Vagina (tissue), 2 donors: ENCODE results near the gene B4GALT4.

Experiments used
- POLR2A ChIP-seq, 2 donors: fragments of 450-650 bp; IDR thresholded peaks; one replicate each; pipeline ENCODE4 v1.6.1; 2017; ENCODE audit warnings: antibody characterized with exemption in 2 of 2, mild to moderate bottlenecking in 2 of 2, moderate library complexity in 2 of 2
- TF ChIP-seq, protein P1 (sequence below), 3 experiments: fragments of 450-650 bp in 2 of 3; fragments of 200-600 bp in 1 of 3; sonication (generic) in 1 of 3; IDR thresholded peaks; one replicate each; pipeline ENCODE4 v1.5.1; 2017 to 2019; ENCODE audit warnings: antibody characterized with exemption in 3 of 3, mild to moderate bottlenecking in 2 of 3, moderate library complexity in 2 of 3

GRCh38 chr3:119276680-119277079, 36.0 kb upstream of the B4GALT4 start:
- TF ChIP-seq, protein P1, sequence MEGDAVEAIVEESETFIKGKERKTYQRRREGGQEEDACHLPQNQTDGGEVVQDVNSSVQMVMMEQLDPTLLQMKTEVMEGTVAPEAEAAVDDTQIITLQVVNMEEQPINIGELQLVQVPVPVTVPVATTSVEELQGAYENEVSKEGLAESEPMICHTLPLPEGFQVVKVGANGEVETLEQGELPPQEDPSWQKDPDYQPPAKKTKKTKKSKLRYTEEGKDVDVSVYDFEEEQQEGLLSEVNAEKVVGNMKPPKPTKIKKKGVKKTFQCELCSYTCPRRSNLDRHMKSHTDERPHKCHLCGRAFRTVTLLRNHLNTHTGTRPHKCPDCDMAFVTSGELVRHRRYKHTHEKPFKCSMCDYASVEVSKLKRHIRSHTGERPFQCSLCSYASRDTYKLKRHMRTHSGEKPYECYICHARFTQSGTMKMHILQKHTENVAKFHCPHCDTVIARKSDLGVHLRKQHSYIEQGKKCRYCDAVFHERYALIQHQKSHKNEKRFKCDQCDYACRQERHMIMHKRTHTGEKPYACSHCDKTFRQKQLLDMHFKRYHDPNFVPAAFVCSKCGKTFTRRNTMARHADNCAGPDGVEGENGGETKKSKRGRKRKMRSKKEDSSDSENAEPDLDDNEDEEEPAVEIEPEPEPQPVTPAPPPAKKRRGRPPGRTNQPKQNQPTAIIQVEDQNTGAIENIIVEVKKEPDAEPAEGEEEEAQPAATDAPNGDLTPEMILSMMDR (IDR thresholded peaks at IDR 0.05) = no peak
- TF ChIP-seq POLR2A (IDR thresholded peaks at IDR 0.05) = no peak
